Activated naive CD4-positive, alpha-beta T cell treated with anti-CD3 and anti-CD28 coated beads, Interleukin-2, amount 50 U/mL, for 24 hours (primary cell): ENCODE measurements around the gene CERS1.

Experiments used
- H3K27ac Mint-ChIP-seq: one replicate; pipeline ENCODE4 v1.8.0; 2021; ENCODE audit warnings: mild to moderate bottlenecking, mixed read lengths
- H3K27me3 Mint-ChIP-seq: one replicate; pipeline ENCODE4 v1.8.0; 2021; ENCODE audit warnings: mixed read lengths
- H3K36me3 Mint-ChIP-seq: one replicate; pipeline ENCODE4 v1.8.0; 2021; ENCODE audit warnings: mixed read lengths
- H3K4me1 Mint-ChIP-seq: one replicate; pipeline ENCODE4 v1.8.0; 2021; ENCODE audit warnings: mixed read lengths
- H3K4me3 Mint-ChIP-seq: one replicate; pipeline ENCODE4 v1.8.0; 2021; ENCODE audit warnings: mild to moderate bottlenecking, mixed read lengths
- H3K9me3 Mint-ChIP-seq: one replicate; pipeline ENCODE4 v1.8.0; 2021; ENCODE audit warnings: mixed read lengths

The CERS1 gene

GRCh38 chr19:18870531-18871172, 25.3 kb downstream of the CERS1 start:
- Mint-ChIP-seq H3K36me3 (peaks cover 5% of the 10 kb centered on the region), H3K4me3 (peak overlapping the region; percentile 47), H3K27ac (no peak overlapping the region), H3K9me3 (no peaks in the 10 kb centered on the region), H3K27me3 (no peaks in the 10 kb centered on the region), H3K4me1 (peaks cover 10% of the 10 kb centered on the region)

- no peaks in the 10 kb centered on the region for H3K9me3 Mint-ChIP-seq
- no peak overlapping the region for H3K4me3 Mint-ChIP-seq
- H3K27me3 Mint-ChIP-seq: no peaks in the 10 kb centered on the region
- H3K4me1 Mint-ChIP-seq: peaks cover 10% of the 10 kb centered on the region
- H3K36me3 Mint-ChIP-seq: peaks cover 5% of the 10 kb centered on the region
- no peak overlapping the region for H3K27ac Mint-ChIP-seq
Measured at GRCh38 chr19:18869781-18870530, 26.0 kb downstream of the CERS1 start.

GRCh38 chr19:18869023-18869618, 26.8 kb downstream of the CERS1 start:
- H3K4me1 Mint-ChIP-seq: peaks cover 10% of the 10 kb centered on the region
- H3K9me3 Mint-ChIP-seq: no peaks in the 10 kb centered on the region
- no peak overlapping the region for H3K4me3 Mint-ChIP-seq
- H3K27me3 Mint-ChIP-seq: no peaks in the 10 kb centered on the region
- peaks cover 5% of the 10 kb centered on the region for H3K36me3 Mint-ChIP-seq
- no peak overlapping the region for H3K27ac Mint-ChIP-seq

- H3K27ac Mint-ChIP-seq: no peak overlapping the region
- H3K4me3 Mint-ChIP-seq: no peak overlapping the region
- H3K9me3 Mint-ChIP-seq: no peaks in the 10 kb centered on the region
- no peaks in the 10 kb centered on the region for H3K27me3 Mint-ChIP-seq
- H3K4me1 Mint-ChIP-seq: peaks cover 10% of the 10 kb centered on the region
- H3K36me3 Mint-ChIP-seq: peaks cover 5% of the 10 kb centered on the region
Measured at GRCh38 chr19:18868380-18869022, 27.5 kb downstream of the CERS1 start.

- Mint-ChIP-seq H3K27me3 (no peaks in the 10 kb centered on the region), H3K4me1 (peaks cover 10% of the 10 kb centered on the region), H3K4me3 (no peak overlapping the region), H3K36me3 (peaks cover 5% of the 10 kb centered on the region), H3K27ac (no peak overlapping the region), H3K9me3 (no peaks in the 10 kb centered on the region)
Measured at GRCh38 chr19:18867751-18868150, 28.2 kb downstream of the CERS1 start.

GRCh38 chr19:18867199-18867598, 28.8 kb downstream of the CERS1 start:
- Mint-ChIP-seq H3K9me3 (no peaks in the 10 kb centered on the region), H3K27me3 (no peaks in the 10 kb centered on the region), H3K4me3 (no peak overlapping the region), H3K27ac (no peak overlapping the region), H3K36me3 (peaks cover 5% of the 10 kb centered on the region), H3K4me1 (peaks cover 10% of the 10 kb centered on the region)

GRCh38 chr19:18866800-18867123, 29.2 kb downstream of the CERS1 start:
- Mint-ChIP-seq H3K4me3 (no peak overlapping the region), H3K27me3 (no peaks in the 10 kb centered on the region), H3K27ac (no peak overlapping the region), H3K36me3 (peaks cover 5% of the 10 kb centered on the region), H3K4me1 (peaks cover 9% of the 10 kb centered on the region), H3K9me3 (no peaks in the 10 kb centered on the region)

- Mint-ChIP-seq H3K27me3 (no peaks in the 10 kb centered on the region), H3K4me3 (no peak overlapping the region), H3K27ac (no peak overlapping the region), H3K4me1 (peaks cover 6% of the 10 kb centered on the region), H3K9me3 (no peaks in the 10 kb centered on the region), H3K36me3 (peaks cover 5% of the 10 kb centered on the region)
Measured at GRCh38 chr19:18865973-18866799, 29.8 kb downstream of the CERS1 start.

GRCh38 chr19:18865106-18865972, 30.6 kb downstream of the CERS1 start:
- Mint-ChIP-seq H3K27me3 (no peaks in the 10 kb centered on the region), H3K27ac (no peak overlapping the region), H3K4me1 (no peaks in the 10 kb centered on the region), H3K4me3 (no peak overlapping the region), H3K9me3 (no peaks in the 10 kb centered on the region), H3K36me3 (peaks cover 8% of the 10 kb centered on the region)

GRCh38 chr19:18863843-18864362, 32.1 kb downstream of the CERS1 start:
- Mint-ChIP-seq H3K36me3 (peaks cover 8% of the 10 kb centered on the region), H3K27me3 (no peaks in the 10 kb centered on the region), H3K4me3 (no peak overlapping the region), H3K9me3 (no peaks in the 10 kb centered on the region), H3K27ac (no peak overlapping the region), H3K4me1 (no peaks in the 10 kb centered on the region)

- no peaks in the 10 kb centered on the region for H3K27me3 Mint-ChIP-seq
- H3K9me3 Mint-ChIP-seq: no peaks in the 10 kb centered on the region
- H3K4me1 Mint-ChIP-seq: no peaks in the 10 kb centered on the region
- no peak overlapping the region for H3K27ac Mint-ChIP-seq
- peaks cover 8% of the 10 kb centered on the region for H3K36me3 Mint-ChIP-seq
- H3K4me3 Mint-ChIP-seq: no peak overlapping the region
Measured at GRCh38 chr19:18862976-18863842, 32.7 kb downstream of the CERS1 start.

GRCh38 chr19:18861917-18862316, 34.0 kb downstream of the CERS1 start:
- Mint-ChIP-seq H3K27me3 (no peaks in the 10 kb centered on the region), H3K36me3 (peaks cover 6% of the 10 kb centered on the region), H3K27ac (no peak overlapping the region), H3K4me3 (no peak overlapping the region), H3K9me3 (no peaks in the 10 kb centered on the region), H3K4me1 (no peaks in the 10 kb centered on the region)

GRCh38 chr19:18861235-18861634, 34.7 kb downstream of the CERS1 start:
- Mint-ChIP-seq H3K4me3 (no peak overlapping the region), H3K27ac (no peak overlapping the region), H3K9me3 (no peaks in the 10 kb centered on the region), H3K36me3 (peaks cover 4% of the 10 kb centered on the region), H3K27me3 (no peaks in the 10 kb centered on the region), H3K4me1 (no peaks in the 10 kb centered on the region)

GRCh38 chr19:18860725-18861124, 35.2 kb downstream of the CERS1 start:
- H3K36me3 Mint-ChIP-seq: peaks cover 4% of the 10 kb centered on the region
- no peak overlapping the region for H3K27ac Mint-ChIP-seq
- H3K4me3 Mint-ChIP-seq: no peak overlapping the region

More at GRCh38 chr19:18860725-18861124, 35.2 kb downstream of the CERS1 start:
- Mint-ChIP-seq H3K9me3 (no peaks in the 10 kb centered on the region), H3K4me1 (no peaks in the 10 kb centered on the region), H3K27me3 (no peaks in the 10 kb centered on the region)
